Hematopoietic multipotent progenitor cell treated with erythropoietin and hydrocortisone succinate and interleukin-3 and kit ligand, for 17 days (in vitro differentiated cells): ENCODE data around the gene LRRC56.

Experiments used
- DNase-seq: peaks from one replicate; pipeline ENCODE4 v3.0.0-alpha.2; 2015; ENCODE audit warnings: low spot score

The LRRC56 gene

GRCh38 chr11:520428-521176 lies 16.7 kb upstream of the LRRC56 start:
- DNase-seq, result no peak

GRCh38 chr11:521177-521688 lies 16.1 kb upstream of the LRRC56 start:
- DNase-seq, result no peak

- DNase-seq, result no peak
Observed at GRCh38 chr11:526192-526591, 11.1 kb upstream of the LRRC56 start.

GRCh38 chr11:528166-528814 lies 9.0 kb upstream of the LRRC56 start:
- no peak for DNase-seq

GRCh38 chr11:528815-529727 lies 8.3 kb upstream of the LRRC56 start:
- no peak for DNase-seq

- DNase-seq, result no peak
Observed at GRCh38 chr11:529728-530411, 7.5 kb upstream of the LRRC56 start.

GRCh38 chr11:530960-531831 lies 6.1 kb upstream of the LRRC56 start:
- DNase-seq, result no peak

GRCh38 chr11:531919-532526 lies 5.3 kb upstream of the LRRC56 start:
- no peak for DNase-seq

- no peak for DNase-seq
Observed at GRCh38 chr11:532527-532985, 4.8 kb upstream of the LRRC56 start.

GRCh38 chr11:532986-533585 lies 4.2 kb upstream of the LRRC56 start:
- DNase-seq, result no peak

GRCh38 chr11:533586-534395 lies 3.5 kb upstream of the LRRC56 start:
- DNase-seq, result no peak

GRCh38 chr11:534396-535209 lies 2.7 kb upstream of the LRRC56 start:
- no peak for DNase-seq

GRCh38 chr11:535210-535518 lies 2.2 kb upstream of the LRRC56 start:
- no peak for DNase-seq

GRCh38 chr11:535519-536454 lies 1.5 kb upstream of the LRRC56 start, which contains the start of gene HRAS:
Gene HRAS, minus strand, starts transcription at chr11:535576.
- DNase-seq, result peak; percentile 97

- no peak for DNase-seq
Observed at GRCh38 chr11:537622-538430, 499 bp downstream of the LRRC56 start.

GRCh38 chr11:538431-539051 lies 1.2 kb downstream of the LRRC56 start:
- DNase-seq, result no peak
